ENCODE results near the gene IGF2BP3. TPM values are rescaled to one million over a fixed set of nuclear protein-coding genes. Genes with fewer than 3 reads are reported as not detected.
"Not testable (repeated sequence)": the region's sequence is repeated elsewhere in the genome, so short reads cannot be mapped to it uniquely, and the experiment has no call there.

Gene IGF2BP3
- total and polyA plus RNA-seq, 10 donors, result 0.17 to 6.8 (median 1.6) TPM

DNA sequence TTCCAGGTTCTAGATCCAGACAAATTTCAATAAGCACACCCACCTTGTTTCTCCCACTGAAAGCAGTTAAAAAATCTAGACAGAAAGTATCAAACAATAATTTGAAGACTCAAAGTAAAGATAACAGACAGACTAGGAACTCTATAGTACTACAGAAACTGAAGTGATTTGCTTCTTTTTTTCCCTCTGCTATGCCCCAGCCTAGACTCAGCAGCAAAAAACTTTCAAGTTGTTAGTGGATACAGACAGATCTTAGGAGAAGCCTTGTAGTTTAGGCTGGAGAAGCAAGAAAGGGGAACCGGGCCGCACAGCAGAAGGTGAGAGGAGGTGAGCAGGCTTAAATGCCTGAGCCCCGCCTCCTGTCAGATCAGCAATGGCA lies 65.1 kb downstream of the IGF2BP3 start:
- intact Hi-C loops (cut with DNase I; ENCODE audit: low total_unique reads), result no loop called here
- no peak for TF ChIP-seq POLR2A (IDR thresholded peaks at IDR 0.05)
- no peak for TF ChIP-seq CTCF (IDR thresholded peaks at IDR 0.05 in 8 of 11, conservative IDR thresholded peaks at IDR 0.05 in 3 of 11)
- no peak for TF ChIP-seq POLR2AphosphoS5 (IDR thresholded peaks at IDR 0.05)
- no peak overlapping the region for H3K27ac ChIP-seq
- H3K4me3 ChIP-seq, result no peak overlapping the region
- DNase-seq, result no peak
- peaks cover 0 to 1% (median 0%) of the 10 kb centered on the region in 6 donors for H3K4me1 ChIP-seq
- H3K36me3 ChIP-seq, result no peaks in the 10 kb centered on the region
- peaks cover 0 to 11% (median 0%) of the 10 kb centered on the region in 8 donors for H3K9me3 ChIP-seq
- WGBS, 5 donors, result 90 to 97% (median 94%) methylated on average over 3 of the region's 3 CpGs
- peaks cover 0 to 3% (median 0%) of the 10 kb centered on the region in 7 donors for H3K27me3 ChIP-seq (replicated peaks in 1 of 7)

- H3K4me1 ChIP-seq, result no peaks in the 10 kb centered on the region
- H3K27me3 ChIP-seq (replicated peaks in 1 of 7), result peaks cover 0 to 3% (median 0%) of the 10 kb centered on the region in 7 donors
- H3K9me3 ChIP-seq, result peaks cover 0 to 11% (median 0%) of the 10 kb centered on the region in 8 donors
- no peak overlapping the region for H3K27ac ChIP-seq
- DNase-seq, result no peak
- intact Hi-C loops (cut with DNase I; ENCODE audit: low total_unique reads), result no loop called here
- 63 to 83% (median 75%) methylated on average over 3 of the region's 3 CpGs for WGBS, 5 donors
- H3K36me3 ChIP-seq, result no peaks in the 10 kb centered on the region
- TF ChIP-seq CTCF (IDR thresholded peaks at IDR 0.05 in 8 of 11, conservative IDR thresholded peaks at IDR 0.05 in 3 of 11) (no peak), POLR2A (IDR thresholded peaks at IDR 0.05) (no peak), POLR2AphosphoS5 (IDR thresholded peaks at IDR 0.05) (no peak)
- H3K4me3 ChIP-seq, result no peak overlapping the region
These were observed 65.6 kb downstream of the IGF2BP3 start for GRCh38 chr7:23404546-23405239.

GRCh38 chr7:23403970-23404369 lies 66.3 kb downstream of the IGF2BP3 start:
- Histone ChIP-seq H3K4me3 (no peak overlapping the region), H3K36me3 (no peaks in the 10 kb centered on the region), H3K9me3 (peaks cover 0 to 11% (median 0%) of the 10 kb centered on the region in 8 donors), H3K27me3 (replicated peaks in 1 of 7) (peaks cover 0 to 3% (median 0%) of the 10 kb centered on the region in 7 donors), H3K27ac (no peak overlapping the region), H3K4me1 (no peaks in the 10 kb centered on the region)
- no peak for DNase-seq
- intact Hi-C loops (cut with DNase I; ENCODE audit: low total_unique reads), result no loop called here
- TF ChIP-seq CTCF (IDR thresholded peaks at IDR 0.05 in 8 of 11, conservative IDR thresholded peaks at IDR 0.05 in 3 of 11) (no peak), POLR2A (IDR thresholded peaks at IDR 0.05) (no peak), POLR2AphosphoS5 (IDR thresholded peaks at IDR 0.05) (no peak)
- WGBS, 5 donors, result 86 to 95% (median 89%) methylated on average over 5 of the region's 5 CpGs

GRCh38 chr7:23398090-23398489 lies 72.2 kb downstream of the IGF2BP3 start:
- intact Hi-C loops (cut with DNase I; ENCODE audit: low total_unique reads), result not testable (repeated sequence)

More at GRCh38 chr7:23398090-23398489, 72.2 kb downstream of the IGF2BP3 start:
- H3K4me1 ChIP-seq; DNase-seq; H3K9me3 ChIP-seq; H3K27ac ChIP-seq; H3K36me3 ChIP-seq; H3K4me3 ChIP-seq; H3K27me3 ChIP-seq (replicated peaks in 1 of 7): not testable (repeated sequence)
- 88 to 100% (median 97%) methylated on average over 2 of the region's 2 CpGs for WGBS, 5 donors

Measured in spleen (tissue), 11 donors.